ENCODE data around the gene ST6GALNAC3.
"Not testable (repeated sequence)": the region's sequence is repeated elsewhere in the genome, so short reads cannot be mapped to it uniquely, and the experiment has no call there.

The ST6GALNAC3 gene

DNA sequence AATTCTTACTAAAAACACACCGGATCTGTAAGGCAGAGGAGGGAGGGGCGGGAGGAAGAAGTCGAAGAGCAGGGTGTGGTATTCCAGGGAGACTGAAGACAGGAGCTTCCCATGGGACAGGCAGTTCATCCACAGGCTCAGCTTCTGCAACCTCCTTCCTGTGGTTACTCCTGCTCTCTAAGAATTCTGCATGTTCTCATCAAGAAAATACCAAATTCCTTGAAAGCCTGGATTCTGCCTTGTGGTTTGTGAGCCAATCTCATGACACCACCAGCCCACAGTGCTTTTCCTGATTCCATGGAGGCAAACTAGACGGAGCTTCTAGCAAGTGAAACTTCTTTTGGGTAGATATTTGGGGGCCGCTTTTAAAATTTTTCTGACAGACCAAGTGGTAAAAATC, 1.1 kb upstream of the ST6GALNAC3 start:
- no peak for DNase-seq (ENCODE audit: low read depth)

DNA sequence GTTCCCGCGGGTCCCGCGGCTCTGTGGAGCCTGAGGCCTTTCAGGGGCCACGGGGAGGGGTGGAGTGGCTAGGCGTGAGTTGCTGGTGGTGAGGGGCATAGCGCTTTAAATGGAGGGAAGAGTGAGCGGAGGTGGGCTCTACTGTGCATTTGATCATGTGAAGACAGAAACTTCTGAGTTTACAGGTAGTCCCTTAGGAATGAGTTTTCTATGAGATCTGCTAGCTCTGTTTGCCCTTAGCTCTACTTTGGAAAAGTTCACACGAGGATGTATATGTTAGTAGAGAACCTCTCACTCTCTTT, 593 bp downstream of the ST6GALNAC3 start:
- no peak for DNase-seq (ENCODE audit: low read depth)

DNA sequence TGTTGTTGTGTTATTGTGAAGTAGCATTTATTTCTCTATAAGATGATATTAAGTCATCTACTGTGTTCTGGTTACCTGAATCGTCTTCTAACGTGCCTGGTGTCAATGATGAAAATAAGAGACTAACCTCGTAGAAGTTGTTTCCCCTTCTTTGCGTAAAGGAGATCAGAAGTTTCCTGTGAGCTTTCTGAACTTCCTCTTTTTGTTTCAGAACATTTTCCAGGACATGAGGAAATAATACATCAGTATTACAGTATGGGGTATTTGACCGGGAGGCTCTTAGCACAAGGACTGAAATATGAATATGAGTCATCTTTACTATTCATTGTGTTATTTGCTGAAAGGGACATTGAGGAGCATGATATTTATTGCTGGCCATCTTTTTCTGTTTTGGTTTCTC, 1.3 kb downstream of the ST6GALNAC3 start:
- no peak for DNase-seq (ENCODE audit: low read depth)

DNA sequence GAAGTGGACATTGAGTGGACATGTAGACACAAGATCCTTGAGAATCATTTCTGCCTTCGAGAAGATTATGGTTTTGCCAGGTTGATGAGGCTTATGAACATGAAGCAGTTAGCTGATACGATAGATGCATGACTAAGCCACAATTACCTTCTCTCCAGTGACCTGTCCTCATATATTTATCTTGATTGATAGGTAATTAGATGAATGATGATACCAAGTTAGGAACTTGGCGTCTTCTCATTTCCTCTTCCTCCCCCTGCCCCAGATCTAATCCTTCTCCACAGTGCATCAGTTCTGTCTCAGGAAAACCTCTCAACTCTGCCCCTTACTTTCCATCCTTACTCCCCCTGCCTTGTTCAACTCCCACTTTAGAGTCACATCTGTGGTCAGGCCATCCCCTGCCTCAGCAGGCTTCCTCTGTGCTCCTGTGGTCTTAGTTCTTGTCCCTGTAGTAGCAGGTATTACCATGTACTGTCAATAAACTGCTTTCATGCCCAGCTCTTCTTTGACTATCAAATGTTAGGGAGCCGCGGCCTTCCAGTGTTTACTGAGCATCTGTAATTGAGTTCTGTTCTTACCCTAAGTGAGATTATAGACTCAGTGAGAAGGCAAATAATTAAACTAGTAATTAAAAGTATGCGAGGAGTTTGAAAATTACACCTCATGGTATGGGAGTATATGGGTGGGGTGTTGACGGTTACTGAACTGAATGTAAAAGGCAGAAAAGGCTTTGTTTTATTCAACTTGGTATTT, 5.1 kb downstream of the ST6GALNAC3 start:
- DNase-seq (ENCODE audit: low read depth), result no peak

DNA sequence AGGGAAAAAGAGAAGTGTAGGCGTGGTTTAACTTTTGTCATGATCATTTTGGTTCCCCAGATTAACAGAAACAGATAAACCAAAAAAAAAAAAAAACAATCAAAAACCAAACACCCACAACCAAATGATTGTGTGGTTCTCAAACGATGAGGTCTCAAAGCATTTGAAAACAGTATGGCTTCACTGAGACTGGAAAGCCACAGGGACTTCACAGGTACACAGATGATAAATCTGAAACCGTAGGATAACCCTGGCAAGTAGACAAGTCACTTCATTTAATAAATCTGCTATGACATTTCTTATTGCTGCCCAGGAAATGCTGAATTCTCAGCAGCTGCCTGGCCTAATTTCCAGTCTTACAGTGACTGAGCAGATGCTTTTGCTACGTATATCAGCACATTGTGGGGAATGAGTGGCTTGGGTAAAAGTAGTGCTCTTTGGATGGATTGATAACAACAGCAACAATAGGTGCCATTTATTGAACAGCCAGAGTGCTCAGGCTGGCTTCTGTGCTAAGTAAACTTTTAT, 6.1 kb downstream of the ST6GALNAC3 start:
- DNase-seq (ENCODE audit: low read depth), result no peak

DNA sequence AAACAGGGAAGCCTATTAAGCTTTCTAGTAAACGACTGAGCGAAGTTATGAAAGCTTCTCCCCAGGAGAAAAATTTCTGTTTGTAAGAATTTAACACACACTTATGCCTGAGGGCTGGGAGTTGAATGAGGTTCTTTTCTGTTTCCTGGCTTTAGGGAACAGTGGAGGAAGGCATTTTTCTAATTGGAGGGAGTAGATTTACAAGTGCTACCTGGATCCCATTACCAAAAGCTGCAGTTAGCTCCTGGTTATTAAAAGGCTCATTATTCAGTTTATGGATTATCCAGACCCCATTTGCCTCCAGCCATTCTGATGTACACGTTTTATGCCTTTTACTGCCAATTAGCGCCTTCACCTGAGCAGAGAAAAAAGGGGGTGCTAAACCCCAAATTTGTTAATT, 7.5 kb downstream of the ST6GALNAC3 start:
- DNase-seq (ENCODE audit: low read depth), result no peak

DNA sequence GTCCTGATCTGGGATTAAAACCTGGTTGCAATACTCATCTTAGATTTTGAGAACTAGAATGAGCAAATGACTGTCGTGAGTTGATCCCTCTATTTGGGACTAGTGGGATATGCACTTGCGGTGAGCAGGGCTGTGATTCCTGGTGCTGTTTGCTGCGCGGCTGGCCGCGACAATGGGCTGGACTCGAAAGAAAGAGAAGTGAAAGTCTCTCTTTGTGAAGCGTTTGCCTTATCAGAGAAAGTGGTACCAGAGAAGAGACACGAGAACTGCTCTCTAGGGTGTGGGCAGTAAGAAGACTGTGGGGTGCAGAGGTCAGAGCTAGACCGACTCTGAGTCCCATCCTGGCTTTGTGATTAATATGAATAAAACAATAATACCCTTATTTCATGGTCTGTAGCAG, 8.6 kb downstream of the ST6GALNAC3 start:
- DNase-seq (ENCODE audit: low read depth), result no peak

DNA sequence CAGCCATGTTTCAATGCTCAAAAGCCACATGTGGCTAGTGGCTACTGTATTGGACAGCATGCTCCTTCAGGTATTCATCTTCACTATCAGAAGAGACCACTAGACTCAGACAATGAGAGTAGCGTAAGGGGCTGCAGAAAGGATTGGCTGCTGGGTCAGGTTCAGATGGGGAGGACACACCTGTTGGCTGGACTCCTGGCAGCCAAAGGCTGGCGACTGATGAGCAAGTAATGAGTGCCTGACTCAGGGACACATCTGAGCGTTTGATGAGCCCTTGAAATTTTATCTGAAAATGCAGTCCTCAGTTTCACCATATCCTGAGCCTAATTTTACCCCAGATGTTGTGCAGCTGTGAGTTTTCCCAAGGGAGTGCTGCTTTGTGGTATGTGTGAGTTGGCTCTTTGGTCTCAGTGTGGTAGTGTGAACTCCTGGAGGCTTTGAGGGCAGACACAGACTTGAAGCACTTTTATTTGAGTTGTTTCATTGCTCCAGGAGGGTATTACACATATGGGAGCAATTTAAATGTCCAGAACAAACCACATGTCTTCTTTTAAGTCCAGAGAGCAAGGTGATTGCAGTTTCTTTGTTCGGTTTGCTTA, 9.6 kb downstream of the ST6GALNAC3 start:
- no peak for DNase-seq (ENCODE audit: low read depth)

DNA sequence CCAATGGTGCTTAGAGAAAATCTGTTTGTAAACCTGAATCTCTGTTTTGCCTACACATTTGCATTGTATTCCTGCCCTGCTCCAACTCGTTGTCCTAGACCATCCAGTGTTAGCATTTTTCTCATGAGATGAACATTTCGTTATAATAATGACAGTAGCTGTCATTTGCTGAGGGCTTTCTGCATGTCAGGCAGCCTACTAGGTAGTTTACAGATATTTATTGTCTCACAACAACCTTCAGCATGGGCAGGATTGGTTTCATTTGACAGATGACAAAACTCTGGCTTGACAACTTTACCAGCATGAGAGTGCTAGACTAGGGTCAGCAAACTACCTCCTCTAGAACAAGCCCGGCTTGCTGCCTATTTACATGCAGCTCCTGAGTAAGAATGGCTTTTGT, 10.1 kb downstream of the ST6GALNAC3 start:
- no peak for DNase-seq (ENCODE audit: low read depth)

DNA sequence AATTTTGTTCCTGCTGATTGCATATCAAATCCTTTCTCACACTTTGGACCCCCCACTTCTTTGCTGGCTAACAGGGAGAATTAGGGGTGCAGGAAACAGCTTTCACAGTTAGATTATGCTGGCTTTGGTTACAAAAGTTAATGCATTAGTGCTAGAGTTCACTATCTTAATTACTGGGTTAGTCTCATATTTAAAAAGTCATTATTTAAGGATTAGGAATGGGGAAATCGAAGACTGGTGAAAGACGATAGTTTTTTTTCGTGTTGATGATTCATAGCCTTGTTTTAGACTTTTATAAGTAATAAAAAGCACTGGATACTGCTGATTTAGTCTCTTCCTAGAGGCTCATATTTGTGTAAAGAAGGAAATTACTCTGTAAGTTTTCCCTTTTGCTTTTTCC, 11.6 kb downstream of the ST6GALNAC3 start:
- no peak for DNase-seq (ENCODE audit: low read depth)

DNA sequence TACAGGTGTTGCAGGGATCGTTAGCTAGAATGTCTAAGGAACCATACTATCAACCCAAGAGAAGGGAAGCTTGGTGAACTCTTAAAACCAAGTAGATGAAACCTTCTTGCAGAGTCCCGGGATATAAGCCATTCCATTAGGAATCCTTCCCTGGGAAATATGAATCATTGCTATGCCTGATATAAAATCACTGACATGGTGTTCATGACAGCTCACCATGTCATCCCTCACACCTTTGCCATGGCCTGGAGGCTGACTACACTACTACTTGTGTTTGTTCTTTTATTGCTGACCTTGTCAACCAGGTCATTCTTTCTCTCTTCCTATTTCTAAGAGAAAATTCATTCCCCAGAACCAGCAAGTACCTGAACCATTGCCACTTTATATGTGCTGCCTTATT, 12.1 kb downstream of the ST6GALNAC3 start:
- DNase-seq (ENCODE audit: low read depth), result no peak

DNA sequence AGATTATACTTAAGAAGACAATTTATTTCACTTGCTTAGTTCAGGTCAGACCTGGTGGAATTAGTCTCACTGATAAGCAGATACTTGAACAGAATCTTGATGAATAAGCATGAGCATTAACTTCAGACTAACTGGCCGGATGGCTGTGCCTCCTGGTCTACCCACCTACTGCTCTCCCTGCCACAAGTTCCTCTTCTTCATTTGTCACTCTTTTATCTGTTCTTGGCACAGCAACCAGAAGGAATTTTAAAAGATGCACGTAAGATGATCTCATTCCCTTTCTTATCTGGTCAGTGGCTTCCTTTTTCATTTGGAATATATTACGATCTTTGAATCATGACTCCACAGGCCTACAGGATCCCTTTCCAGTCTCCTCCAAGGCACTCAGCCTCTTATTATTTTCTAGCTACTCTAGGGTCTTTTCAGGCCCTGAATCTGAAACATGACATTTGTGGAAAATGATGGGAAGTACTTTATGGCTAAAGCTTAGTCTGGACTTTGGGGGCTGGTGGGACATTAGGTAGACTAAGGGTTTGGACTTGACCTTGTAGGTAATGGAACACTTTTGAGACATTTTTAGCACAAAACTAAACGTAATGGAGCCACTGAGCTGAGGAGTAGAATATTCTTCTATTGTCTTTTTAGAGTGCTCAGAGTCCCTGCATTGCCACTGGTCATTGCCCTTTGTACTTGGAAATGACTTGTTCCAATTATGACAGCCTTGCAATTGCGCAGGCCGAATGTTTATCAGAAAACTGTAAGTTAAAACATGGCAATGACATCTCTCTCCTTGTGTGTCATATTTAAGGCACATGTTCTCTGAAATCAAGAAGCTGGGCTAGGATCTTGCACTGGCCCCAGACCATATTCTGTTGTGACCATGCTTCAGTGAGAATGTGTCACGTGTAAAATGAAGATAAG, 16.0 kb downstream of the ST6GALNAC3 start:
- no peak for DNase-seq (ENCODE audit: low read depth)

DNA sequence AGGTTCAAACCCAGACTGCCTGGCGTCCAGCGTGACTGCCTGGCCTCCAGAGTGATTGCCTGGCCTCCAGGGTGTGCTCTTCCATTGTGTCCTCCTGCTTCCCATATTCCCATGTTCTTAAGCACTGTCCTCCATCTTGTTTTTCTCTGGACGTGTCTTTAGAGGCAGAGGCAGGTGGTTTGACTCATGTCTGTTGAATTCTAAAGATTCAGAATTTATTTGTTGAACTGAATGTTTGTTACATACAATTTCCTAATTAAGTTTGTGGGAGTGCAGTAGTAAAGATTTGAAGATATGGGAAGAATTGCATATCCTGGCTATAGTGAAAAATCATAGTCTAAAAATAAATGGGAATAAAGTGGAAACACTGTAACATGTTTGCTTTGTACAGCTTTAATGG, 18.3 kb downstream of the ST6GALNAC3 start:
- no peak for DNase-seq (ENCODE audit: low read depth)

DNA sequence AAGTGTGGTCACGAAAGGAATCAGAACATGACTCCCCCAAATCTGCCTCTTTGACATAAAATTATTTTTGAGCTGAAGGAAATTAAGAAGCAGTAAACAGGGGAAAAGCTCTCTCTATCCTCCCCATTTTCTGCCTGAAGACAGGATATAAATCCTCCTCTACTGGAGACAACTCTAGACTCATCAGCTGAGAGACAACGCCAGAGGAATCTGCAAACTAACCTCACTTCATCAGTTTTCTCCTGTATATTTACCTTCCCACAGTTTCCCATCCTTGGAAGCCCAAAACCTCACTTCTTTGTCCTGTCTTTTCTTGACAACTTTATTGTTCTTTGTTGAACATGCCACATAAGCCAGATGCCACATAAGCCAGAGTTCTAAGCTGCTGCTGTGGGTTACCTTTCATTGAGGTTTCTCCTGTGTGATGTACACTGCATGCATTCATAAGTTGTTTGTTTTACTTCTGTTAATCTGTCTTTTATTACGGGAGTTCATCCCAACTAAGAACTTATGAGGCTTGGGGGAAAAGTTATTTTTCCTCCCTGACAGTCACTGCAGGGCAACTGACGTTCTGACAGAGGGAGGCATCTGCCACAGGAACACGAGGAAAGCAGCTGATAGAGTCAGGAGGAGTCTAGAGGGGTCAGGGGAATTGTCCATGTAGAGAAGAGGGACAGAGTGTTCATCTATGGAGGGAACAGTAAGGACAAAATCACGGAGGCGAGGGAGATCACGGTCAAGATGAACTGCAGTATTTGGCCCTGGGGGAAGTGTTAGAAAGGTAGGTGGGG, 19.2 kb downstream of the ST6GALNAC3 start:
- no peak for DNase-seq (ENCODE audit: low read depth)

DNA sequence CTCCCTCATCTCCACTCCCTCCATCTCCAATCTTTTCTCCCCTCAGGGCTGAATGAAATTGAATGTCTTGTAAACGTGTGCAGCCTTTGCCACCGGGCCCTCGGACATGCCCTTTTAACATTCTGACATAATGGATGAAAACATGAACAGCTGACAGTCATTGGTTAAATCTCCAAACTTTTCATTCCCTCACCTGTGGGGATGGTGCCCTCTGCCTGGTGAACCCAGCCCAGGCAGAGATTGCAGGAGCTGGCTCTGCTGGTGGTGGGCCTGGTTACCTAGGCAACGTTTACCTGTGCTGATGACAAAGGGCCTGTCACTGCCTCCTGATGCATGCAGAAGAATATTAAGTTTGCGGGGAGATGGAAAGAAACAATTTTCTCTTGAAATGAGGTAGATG, 21.3 kb downstream of the ST6GALNAC3 start:
- no peak for DNase-seq (ENCODE audit: low read depth)

DNA sequence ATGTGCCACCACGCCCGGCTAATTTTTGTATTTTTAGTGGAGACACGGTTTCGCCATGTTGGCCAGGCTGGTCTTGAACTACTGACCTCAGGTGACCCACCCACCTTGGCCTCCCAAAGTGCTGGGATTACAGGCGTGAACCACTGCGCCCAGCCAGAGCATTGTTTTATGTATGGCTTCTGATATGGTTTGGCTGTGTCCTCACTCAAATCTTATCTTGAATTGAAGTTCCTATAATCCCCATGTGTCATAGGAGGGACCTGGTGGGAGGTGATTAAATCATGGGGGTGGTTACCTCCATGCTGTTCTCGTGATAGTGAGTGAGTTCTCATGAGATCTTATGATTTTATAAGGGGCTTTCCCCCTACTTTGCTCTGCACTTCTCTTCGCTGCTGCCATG, 22.5 kb downstream of the ST6GALNAC3 start:
- DNase-seq (ENCODE audit: low read depth), result not testable (repeated sequence)

DNA sequence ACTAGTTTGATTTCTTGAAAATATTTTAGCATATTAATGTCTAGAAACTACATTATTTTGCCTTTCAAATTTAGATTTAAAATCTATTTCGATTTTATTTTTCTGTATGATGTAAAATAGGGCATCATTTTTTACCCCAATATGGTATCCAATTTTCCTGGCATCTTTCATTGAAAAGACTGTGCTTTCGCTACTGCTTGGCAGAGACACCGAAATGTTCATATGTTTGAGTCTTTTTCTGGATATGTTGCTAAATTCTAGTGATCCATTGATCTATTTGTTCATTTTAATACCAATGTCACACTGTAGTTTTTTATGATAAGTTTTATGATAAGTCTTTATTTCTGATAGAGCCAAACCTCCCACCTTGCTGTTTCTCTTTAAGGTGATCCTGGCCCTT, 24.3 kb downstream of the ST6GALNAC3 start:
- no peak for DNase-seq (ENCODE audit: low read depth)

DNA sequence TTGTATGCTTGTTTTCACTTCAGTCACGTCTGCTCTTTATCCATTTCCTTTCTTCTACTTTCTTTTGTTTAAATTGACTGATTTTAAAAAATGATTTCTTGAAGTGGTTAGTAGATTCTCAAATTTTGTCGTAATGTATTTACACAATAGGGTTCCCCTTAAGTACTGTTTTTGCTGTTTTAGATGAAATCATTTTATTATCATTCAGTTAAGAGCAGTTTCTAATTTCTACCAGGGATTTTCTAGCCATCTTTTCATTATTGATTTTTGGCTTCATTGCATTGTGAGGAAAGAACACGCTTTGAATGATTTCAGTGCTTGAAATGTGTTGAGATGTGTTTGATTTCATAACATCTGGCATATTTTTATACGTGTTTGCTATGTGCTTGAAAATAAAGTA, 27.0 kb downstream of the ST6GALNAC3 start:
- no peak for DNase-seq (ENCODE audit: low read depth)

DNA sequence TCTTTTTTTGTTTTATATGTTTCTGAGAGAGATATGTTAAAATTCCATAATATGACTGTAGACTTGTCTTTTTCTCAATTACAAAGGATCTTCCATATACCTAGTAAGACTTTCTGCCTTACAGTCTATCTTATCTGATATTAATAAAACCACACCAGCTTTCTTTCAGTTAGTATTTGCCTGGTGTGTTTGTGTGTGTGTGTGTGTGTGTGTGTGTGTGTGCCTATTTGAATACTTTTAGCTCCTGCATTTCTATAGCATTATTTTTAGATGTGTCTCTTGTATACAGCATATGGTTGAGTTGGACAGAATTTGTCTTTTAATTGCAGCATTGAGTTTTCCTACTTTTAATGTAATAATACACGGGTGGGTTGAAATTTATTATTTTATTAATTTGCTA, 27.5 kb downstream of the ST6GALNAC3 start:
- no peak for DNase-seq (ENCODE audit: low read depth)

DNA sequence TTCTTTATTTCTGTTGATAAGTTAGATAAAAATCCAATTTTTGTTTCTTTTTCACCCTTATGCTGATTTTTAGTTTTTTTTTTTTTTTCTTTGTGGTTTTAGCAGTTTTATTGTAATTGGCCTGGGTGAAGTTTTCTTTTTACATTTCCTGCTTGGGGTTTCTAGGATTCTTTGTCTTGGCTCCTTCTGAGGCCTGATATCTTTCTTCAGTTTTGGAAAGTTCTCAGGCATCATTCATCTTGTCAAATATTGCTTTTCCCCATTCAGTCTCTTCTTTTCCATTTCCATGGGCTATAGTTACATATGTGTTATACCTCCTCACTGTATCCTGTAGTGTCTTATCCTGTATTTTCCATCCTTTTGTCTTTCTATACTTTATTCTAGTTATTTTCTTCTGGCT, 28.5 kb downstream of the ST6GALNAC3 start:
- DNase-seq (ENCODE audit: low read depth), result no peak

DNA sequence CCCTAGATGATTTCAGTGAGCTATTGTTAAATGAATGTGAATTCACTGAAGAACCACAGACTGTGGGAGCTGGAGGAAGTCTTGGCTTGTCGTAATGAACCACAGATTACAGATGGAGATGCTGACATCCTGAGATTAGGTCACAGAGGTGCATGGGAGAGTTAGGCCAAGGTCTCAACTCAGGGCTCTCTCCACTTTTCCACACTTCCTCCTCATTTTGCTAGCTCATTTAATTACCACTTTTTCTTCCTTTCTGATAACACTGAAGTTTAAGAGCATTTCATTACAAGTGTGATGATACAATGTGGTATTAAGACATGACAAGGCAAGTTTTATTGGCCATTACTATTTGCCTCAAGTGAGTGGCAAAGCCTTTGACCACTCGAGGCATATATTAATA, 30.8 kb downstream of the ST6GALNAC3 start:
- DNase-seq (ENCODE audit: low read depth), result no peak

DNA sequence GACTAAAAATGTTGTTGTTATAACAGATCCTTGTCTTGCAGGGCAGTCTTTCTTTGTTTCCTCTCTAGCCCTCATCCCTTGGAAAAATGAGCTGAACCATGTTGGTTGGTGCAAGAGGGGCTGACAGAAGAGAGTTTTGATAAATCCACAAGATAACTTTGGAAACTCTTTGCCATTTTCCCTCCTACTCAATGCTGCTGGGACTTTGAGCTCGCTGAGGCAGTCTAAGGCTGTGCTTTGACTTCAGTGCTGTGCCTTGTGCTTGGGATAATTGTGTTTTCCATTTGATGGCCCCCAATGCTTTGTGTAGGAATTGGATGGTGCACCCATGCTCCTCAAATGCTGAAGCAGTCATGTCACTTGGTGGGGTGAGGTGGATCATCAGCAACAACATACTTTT, 31.7 kb downstream of the ST6GALNAC3 start:
- no peak for DNase-seq (ENCODE audit: low read depth)

Data from activated gamma-delta T cell treated with anti-CD3 and anti-CD28 coated beads, Interleukin-2, amount 50 U/mL, for 16 hours (primary cell).